Neural cell (in vitro differentiated cells): ENCODE results near the gene PTPRD. TPM values are rescaled to one million over a fixed set of nuclear protein-coding genes. Genes with fewer than 3 reads are reported as not detected.

ENCODE experiments used
- H2AFZ ChIP-seq: fragments of 200-600, 300-800 bp; sonication (generic), shearing (Covaris generic); 2 replicates; pipeline ENCODE4 v1.6.0; 2014; ENCODE audit warnings: low read depth, mild to moderate bottlenecking, antibody characterized with exemption, low read length, moderate library complexity
- H3F3A ChIP-seq: fragments of 200-600 bp; shearing (Covaris generic); 2 replicates; pipeline ENCODE4 v1.6.1; 2016; ENCODE audit warnings: mild to moderate bottlenecking, moderate library complexity, mixed read lengths, antibody characterized with exemption, low read length; ENCODE audit not compliant: insufficient read depth, poor library complexity, severe bottlenecking
- H3K27ac ChIP-seq: fragments of 200-600, 300-800 bp; sonication (generic), shearing (Covaris generic); 2 replicates; pipeline ENCODE4 v1.5.1; 2014; ENCODE audit warnings: mild to moderate bottlenecking, low read length, moderate library complexity
- H3K27me3 ChIP-seq: fragments of 300-800, 200-600 bp; sonication (generic), shearing (Covaris generic); 2 replicates; pipeline ENCODE4 v1.6.0; 2014; ENCODE audit warnings: mild to moderate bottlenecking, low read depth, low read length, moderate library complexity; ENCODE audit not compliant: insufficient read depth
- H3K36me3 ChIP-seq: fragments of 300-800, 200-600 bp; sonication (generic), shearing (Covaris generic); 2 replicates; pipeline ENCODE4 v1.5.1; 2014; ENCODE audit warnings: mild to moderate bottlenecking, antibody characterized with exemption, low read length, moderate library complexity; ENCODE audit not compliant: insufficient read depth
- H3K4me2 ChIP-seq: fragments of 300-800, 200-600 bp; sonication (generic), shearing (Covaris generic); 2 replicates; pipeline ENCODE4 v1.6.0; 2014; ENCODE audit warnings: mild to moderate bottlenecking, low read length
- H3K4me3 ChIP-seq: fragments of 300-800, 200-600 bp; sonication (generic), shearing (Covaris generic); 2 replicates; pipeline ENCODE4 v1.5.1; 2014; ENCODE audit warnings: mild to moderate bottlenecking, low read length, moderate library complexity
- H3K79me2 ChIP-seq: fragments of 200-600 bp; shearing (Covaris generic); replicated peaks from 2 replicates; pipeline ENCODE4 v1.6.0; 2014; ENCODE audit warnings: mild to moderate bottlenecking, low read length, moderate library complexity; ENCODE audit not compliant: insufficient read depth
- H3K9ac ChIP-seq: fragments of 300-800, 200-600 bp; sonication (generic), shearing (Covaris generic); 2 replicates; pipeline ENCODE4 v1.6.1; 2016; ENCODE audit warnings: mild to moderate bottlenecking, low read length, mixed read lengths
- H3K9me2 ChIP-seq: fragments of 200-600 bp; shearing (Covaris generic); 2 replicates; pipeline ENCODE4 v1.6.1; 2016; ENCODE audit warnings: mild to moderate bottlenecking, low read length, mixed read lengths; ENCODE audit not compliant: insufficient read depth
- H3K9me3 ChIP-seq: fragments of 200-600, 300-800 bp; sonication (generic), shearing (Covaris generic); 2 replicates; pipeline ENCODE4 v1.6.1; 2016; ENCODE audit warnings: mild to moderate bottlenecking, mixed run types, low read length, moderate library complexity, mixed read lengths
- H4K20me1 ChIP-seq: fragments of 200-600 bp; shearing (Covaris generic); 2 replicates; pipeline ENCODE4 v1.6.1; 2016; ENCODE audit warnings: mild to moderate bottlenecking, mixed run types; ENCODE audit not compliant: insufficient read depth
- EP300 ChIP-seq: fragments of 450-650 bp; conservative IDR thresholded peaks from 2 replicates; pipeline ENCODE4 v1.6.1; 2014; ENCODE audit warnings: antibody characterized with exemption, mild to moderate bottlenecking, moderate library complexity; ENCODE audit not compliant: poor library complexity, severe bottlenecking
- EZH2 ChIP-seq: fragments of 200-600, 300-800 bp; shearing (Covaris generic), sonication (generic); IDR thresholded peaks from 2 replicates; pipeline ENCODE4 v1.6.1; 2014; ENCODE audit warnings: antibody characterized with exemption, low read length, borderline replicate concordance, mild to moderate bottlenecking; ENCODE audit not compliant: insufficient read depth, poor library complexity, severe bottlenecking
- MXI1 ChIP-seq: fragments of 450-650 bp; conservative IDR thresholded peaks from 2 replicates; pipeline ENCODE4 v1.6.1; 2014; ENCODE audit warnings: antibody characterized with exemption, mild to moderate bottlenecking; ENCODE audit not compliant: poor library complexity, severe bottlenecking
- POLR2AphosphoS5 ChIP-seq: IDR thresholded peaks from 2 replicates; pipeline ENCODE4 v1.6.1; 2012
- RAD21 ChIP-seq: fragments of 450-650 bp; conservative IDR thresholded peaks from 2 replicates; pipeline ENCODE4 v1.6.1; 2014; ENCODE audit warnings: antibody characterized with exemption, mild to moderate bottlenecking, moderate library complexity
- SMC3 ChIP-seq: fragments of 450-650 bp; conservative IDR thresholded peaks from 2 replicates; pipeline ENCODE4 v1.6.1; 2014; ENCODE audit warnings: antibody characterized with exemption, mild to moderate bottlenecking, moderate library complexity; ENCODE audit not compliant: poor library complexity
- TAF1 ChIP-seq: IDR thresholded peaks from 2 replicates; pipeline ENCODE4 v1.6.1; 2012; ENCODE audit warnings: low read depth
- polyA plus RNA-seq: library from polyadenylated mRNA; depleted of rRNA; stranded (reverse); fragments of >200 nt; gene quantifications from 2 replicates; pipeline ENCODE4 v1.2.3, GENCODE V29; 2014
- TF ChIP-seq, protein P1 (sequence below): IDR thresholded peaks from 2 replicates; pipeline ENCODE4 v1.6.1; 2012; ENCODE audit warnings: borderline replicate concordance
- TF ChIP-seq, protein P2 (sequence below): fragments of 450-650 bp; IDR thresholded peaks from 2 replicates; pipeline ENCODE4 v1.5.1; 2014; ENCODE audit warnings: antibody characterized with exemption, mild to moderate bottlenecking, moderate library complexity; ENCODE audit not compliant: poor library complexity, severe bottlenecking

Gene PTPRD
- polyA plus RNA-seq, 1 donor from 2014 or later = 143 TPM

DNA sequence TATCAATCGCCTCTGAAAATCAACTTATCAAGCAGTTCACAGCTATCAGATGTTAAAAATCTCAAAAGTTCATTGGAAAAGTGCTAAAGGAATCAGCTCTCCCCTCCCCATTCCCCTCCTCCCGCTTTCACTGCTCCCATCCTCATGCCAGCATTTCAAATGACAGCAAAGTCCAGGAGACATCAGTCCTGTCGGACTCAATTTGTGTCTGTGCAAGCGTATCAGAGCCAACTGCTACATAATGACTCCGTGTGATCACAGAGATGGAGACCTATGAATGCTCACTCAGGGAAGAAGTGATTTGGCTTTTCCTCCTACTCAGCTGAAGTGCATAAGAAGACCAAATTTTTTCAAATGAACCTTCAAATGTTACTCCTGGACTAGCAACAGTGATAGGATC lies 1876.0 kb downstream of the PTPRD start:
- no peak overlapping the region for H3K4me3 ChIP-seq
- H2AFZ ChIP-seq = no peak overlapping the region
- H3K27ac ChIP-seq = no peak overlapping the region

DNA sequence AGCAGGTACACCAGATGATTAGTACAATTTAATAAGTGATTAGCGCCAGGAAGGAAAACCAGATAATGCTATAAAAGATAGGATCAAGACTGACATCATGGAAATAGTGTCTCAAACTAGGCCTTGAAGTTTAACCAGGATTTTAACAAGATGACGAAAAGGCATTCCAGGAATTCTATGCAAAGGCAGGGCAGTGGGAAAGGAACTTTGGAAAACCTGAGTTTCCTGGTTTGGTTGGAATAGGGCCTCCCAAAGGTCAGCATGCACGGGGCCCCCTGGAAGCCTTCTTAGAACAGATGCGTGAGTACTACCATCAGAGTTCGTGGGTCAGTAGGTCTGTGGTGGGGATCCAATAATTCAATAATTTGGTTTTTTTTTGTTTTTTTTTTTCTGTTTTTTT lies 1878.0 kb downstream of the PTPRD start:
- H3K79me2 ChIP-seq = peaks cover 30% of the 10 kb centered on the region
- H3K9me3 ChIP-seq = no peaks in the 10 kb centered on the region
- H3K27ac ChIP-seq = no peak overlapping the region
- TF ChIP-seq, protein P1, sequence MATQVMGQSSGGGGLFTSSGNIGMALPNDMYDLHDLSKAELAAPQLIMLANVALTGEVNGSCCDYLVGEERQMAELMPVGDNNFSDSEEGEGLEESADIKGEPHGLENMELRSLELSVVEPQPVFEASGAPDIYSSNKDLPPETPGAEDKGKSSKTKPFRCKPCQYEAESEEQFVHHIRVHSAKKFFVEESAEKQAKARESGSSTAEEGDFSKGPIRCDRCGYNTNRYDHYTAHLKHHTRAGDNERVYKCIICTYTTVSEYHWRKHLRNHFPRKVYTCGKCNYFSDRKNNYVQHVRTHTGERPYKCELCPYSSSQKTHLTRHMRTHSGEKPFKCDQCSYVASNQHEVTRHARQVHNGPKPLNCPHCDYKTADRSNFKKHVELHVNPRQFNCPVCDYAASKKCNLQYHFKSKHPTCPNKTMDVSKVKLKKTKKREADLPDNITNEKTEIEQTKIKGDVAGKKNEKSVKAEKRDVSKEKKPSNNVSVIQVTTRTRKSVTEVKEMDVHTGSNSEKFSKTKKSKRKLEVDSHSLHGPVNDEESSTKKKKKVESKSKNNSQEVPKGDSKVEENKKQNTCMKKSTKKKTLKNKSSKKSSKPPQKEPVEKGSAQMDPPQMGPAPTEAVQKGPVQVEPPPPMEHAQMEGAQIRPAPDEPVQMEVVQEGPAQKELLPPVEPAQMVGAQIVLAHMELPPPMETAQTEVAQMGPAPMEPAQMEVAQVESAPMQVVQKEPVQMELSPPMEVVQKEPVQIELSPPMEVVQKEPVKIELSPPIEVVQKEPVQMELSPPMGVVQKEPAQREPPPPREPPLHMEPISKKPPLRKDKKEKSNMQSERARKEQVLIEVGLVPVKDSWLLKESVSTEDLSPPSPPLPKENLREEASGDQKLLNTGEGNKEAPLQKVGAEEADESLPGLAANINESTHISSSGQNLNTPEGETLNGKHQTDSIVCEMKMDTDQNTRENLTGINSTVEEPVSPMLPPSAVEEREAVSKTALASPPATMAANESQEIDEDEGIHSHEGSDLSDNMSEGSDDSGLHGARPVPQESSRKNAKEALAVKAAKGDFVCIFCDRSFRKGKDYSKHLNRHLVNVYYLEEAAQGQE = no peak
- TF ChIP-seq, protein P2, sequence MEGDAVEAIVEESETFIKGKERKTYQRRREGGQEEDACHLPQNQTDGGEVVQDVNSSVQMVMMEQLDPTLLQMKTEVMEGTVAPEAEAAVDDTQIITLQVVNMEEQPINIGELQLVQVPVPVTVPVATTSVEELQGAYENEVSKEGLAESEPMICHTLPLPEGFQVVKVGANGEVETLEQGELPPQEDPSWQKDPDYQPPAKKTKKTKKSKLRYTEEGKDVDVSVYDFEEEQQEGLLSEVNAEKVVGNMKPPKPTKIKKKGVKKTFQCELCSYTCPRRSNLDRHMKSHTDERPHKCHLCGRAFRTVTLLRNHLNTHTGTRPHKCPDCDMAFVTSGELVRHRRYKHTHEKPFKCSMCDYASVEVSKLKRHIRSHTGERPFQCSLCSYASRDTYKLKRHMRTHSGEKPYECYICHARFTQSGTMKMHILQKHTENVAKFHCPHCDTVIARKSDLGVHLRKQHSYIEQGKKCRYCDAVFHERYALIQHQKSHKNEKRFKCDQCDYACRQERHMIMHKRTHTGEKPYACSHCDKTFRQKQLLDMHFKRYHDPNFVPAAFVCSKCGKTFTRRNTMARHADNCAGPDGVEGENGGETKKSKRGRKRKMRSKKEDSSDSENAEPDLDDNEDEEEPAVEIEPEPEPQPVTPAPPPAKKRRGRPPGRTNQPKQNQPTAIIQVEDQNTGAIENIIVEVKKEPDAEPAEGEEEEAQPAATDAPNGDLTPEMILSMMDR = no peak
- no peaks in the 10 kb centered on the region for H3K9me2 ChIP-seq
- no peak overlapping the region for H3K4me3 ChIP-seq
- H3K4me2 ChIP-seq = no peak overlapping the region
- H3K36me3 ChIP-seq = no peaks in the 10 kb centered on the region
- no peaks in the 10 kb centered on the region for H4K20me1 ChIP-seq
- no peaks in the 10 kb centered on the region for H3K27me3 ChIP-seq
- no peak overlapping the region for H3K9ac ChIP-seq
- H3F3A ChIP-seq = peaks cover 8% of the 10 kb centered on the region
- H2AFZ ChIP-seq = no peak overlapping the region

More for the DNA sequence above, 1876.0 kb downstream of the PTPRD start:
- H3K27me3 ChIP-seq = no peaks in the 10 kb centered on the region
- H3K9me2 ChIP-seq = no peaks in the 10 kb centered on the region
- no peaks in the 10 kb centered on the region for H3K36me3 ChIP-seq
- H3K79me2 ChIP-seq = peaks cover 42% of the 10 kb centered on the region
- peaks cover 8% of the 10 kb centered on the region for H3F3A ChIP-seq
- H4K20me1 ChIP-seq = no peaks in the 10 kb centered on the region
- no peak overlapping the region for H3K4me2 ChIP-seq
- no peak for TF ChIP-seq EZH2
- TF ChIP-seq, protein P1 = no peak
- no peak for TF ChIP-seq EP300
- TF ChIP-seq TAF1 = no peak
- TF ChIP-seq SMC3 = no peak
- TF ChIP-seq POLR2AphosphoS5 = no peak
- TF ChIP-seq RAD21 = no peak
- TF ChIP-seq, protein P2 = no peak
- no peak for TF ChIP-seq MXI1
- H3K9me3 ChIP-seq = no peaks in the 10 kb centered on the region
- no peak overlapping the region for H3K9ac ChIP-seq
